ENCODE measurements around the gene GMDS.
"Not testable (repeated sequence)": the region's sequence is repeated elsewhere in the genome, so short reads cannot be mapped to it uniquely, and the experiment has no call there.

Gene GMDS

DNA sequence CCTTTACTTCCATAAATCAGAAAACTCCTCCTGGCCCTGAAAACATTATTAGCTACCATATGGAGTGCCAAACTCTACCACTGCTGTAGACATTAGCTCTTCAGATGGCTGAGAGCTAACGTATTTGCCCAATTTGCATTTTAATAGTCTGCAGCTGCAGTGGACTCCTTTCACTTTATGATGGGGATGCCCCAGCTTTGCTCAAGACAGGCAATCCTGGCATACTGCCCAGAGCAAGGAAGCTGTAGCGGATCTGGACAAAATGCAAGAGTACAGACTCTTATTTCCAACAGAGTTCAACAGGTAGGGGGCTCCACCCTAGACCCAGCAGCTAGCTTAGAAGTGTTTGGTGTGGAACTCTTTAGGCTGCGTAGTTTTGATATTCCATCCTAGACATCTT lies 389.0 kb downstream of the GMDS start:
- FAIRE-seq (peak; percentile 83), DNase-seq (ENCODE audit: insufficient read length) (peak; percentile 19)
- TF ChIP-seq POLR2AphosphoS5 (IDR thresholded peaks at IDR 0.05; ENCODE audit: low read depth, low read length) (no peak), POLR2A (IDR thresholded peaks at IDR 0.05; ENCODE audit: low read depth, low read length) (no peak), TAF1 (IDR thresholded peaks at IDR 0.05; ENCODE audit: borderline replicate concordance, low read depth, low read length) (no peak)

DNA sequence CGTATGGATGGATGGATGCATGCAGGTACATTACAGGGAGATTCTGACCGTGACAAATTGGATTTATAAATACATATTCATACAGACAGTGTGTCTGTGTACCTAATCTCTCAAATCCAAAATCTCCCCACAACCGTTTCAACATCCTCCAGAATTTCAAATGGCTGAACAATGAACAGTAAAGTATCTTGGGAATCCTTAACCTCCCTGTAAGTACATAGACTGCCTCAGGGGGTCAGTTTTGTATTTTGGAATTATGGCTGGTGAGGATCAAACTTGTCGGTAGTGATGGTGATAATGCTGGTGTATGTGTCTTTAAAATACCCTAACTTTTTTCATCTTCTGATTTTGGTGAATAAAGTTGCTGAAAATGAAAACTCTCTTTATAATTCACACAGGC lies 389.5 kb downstream of the GMDS start:
- TF ChIP-seq POLR2AphosphoS5 (IDR thresholded peaks at IDR 0.05; ENCODE audit: low read depth, low read length), result no peak
- no peak for TF ChIP-seq TAF1 (IDR thresholded peaks at IDR 0.05; ENCODE audit: borderline replicate concordance, low read depth, low read length)
- no peak for TF ChIP-seq POLR2A (IDR thresholded peaks at IDR 0.05; ENCODE audit: low read depth, low read length)
- DNase-seq (ENCODE audit: insufficient read length), result no peak
- FAIRE-seq, result no peak

DNA sequence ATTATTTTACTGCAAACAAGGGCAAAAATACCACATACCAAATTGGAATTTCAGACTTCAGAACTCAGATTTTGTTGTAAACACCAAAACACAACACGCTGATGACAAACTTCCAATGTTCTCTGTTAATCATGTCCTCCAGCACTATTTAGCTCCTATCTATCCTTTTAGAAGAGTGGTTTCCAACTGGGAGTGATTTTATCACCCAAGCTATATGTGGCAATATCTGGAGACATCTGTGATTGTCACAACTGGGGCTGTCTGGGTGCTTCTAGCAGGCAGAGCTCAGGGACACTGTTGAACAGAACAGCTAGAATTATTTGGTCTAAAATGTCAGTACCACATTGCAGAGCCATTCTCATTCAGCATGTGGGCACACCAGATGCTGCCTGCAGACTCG lies 391.1 kb downstream of the GMDS start:
- FAIRE-seq (no peak), DNase-seq (ENCODE audit: insufficient read length) (no peak)
- no peak for TF ChIP-seq POLR2A (IDR thresholded peaks at IDR 0.05; ENCODE audit: low read depth, low read length)
- TF ChIP-seq POLR2AphosphoS5 (IDR thresholded peaks at IDR 0.05; ENCODE audit: low read depth, low read length), result no peak
- no peak for TF ChIP-seq TAF1 (IDR thresholded peaks at IDR 0.05; ENCODE audit: borderline replicate concordance, low read depth, low read length)

DNA sequence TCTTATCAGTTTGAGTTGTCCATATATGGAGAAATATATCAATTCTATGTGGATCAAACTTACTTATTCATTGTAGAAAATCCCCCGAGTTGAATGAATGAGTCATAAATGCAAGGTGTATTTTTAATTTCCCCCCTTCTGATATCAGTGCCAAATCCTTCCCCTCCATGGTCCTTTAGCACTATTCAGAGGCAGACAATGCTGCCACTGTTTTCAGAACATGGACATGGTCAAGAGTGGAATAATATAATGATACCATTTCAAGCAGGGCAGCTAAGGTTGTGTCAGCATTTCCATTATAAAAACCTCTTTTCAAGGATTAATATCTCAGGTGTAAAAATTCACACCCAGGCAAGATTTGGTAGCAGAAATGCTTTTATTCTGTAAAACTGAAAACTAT lies 391.6 kb downstream of the GMDS start:
- TF ChIP-seq POLR2A (IDR thresholded peaks at IDR 0.05; ENCODE audit: low read depth, low read length), result no peak
- TF ChIP-seq POLR2AphosphoS5 (IDR thresholded peaks at IDR 0.05; ENCODE audit: low read depth, low read length), result no peak
- no peak for TF ChIP-seq TAF1 (IDR thresholded peaks at IDR 0.05; ENCODE audit: borderline replicate concordance, low read depth, low read length)
- DNase-seq (ENCODE audit: insufficient read length), result no peak
- no peak for FAIRE-seq

DNA sequence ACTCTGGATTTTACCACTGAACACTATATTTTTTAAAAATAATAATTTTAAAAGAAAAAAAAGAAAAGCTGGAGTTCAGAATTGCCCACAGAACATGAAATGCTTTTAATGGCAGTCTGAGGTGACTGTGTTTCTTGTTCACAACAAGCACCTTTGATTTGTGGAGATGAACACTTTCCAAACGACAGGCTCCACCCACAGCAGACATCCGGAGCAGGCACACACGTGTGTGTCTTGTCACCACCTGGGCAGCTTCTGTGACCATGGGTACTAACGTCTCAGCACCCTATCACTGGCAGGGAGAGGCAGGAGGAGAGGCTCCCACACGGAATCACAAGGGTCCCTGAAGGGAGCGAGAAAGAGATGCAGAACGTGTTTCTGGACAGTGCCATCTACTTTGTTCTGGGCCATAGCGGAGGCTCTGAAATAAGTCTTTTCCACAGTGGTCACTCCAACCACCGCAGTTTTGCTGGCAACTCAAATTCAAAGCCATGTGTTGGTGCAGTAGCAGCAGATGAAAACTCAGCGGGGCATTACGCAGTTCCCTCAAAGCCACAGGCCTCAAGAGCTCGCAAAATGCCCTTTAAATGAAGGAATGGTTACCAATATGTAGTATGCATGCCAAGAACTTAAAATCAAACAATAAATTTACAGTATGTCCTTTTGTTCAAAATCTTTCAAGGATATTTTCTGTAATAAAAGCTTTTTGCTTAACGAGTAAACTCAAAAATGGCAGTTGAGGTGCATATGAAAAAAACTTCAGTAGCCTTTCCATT lies 393.5 kb downstream of the GMDS start:
- no peak for TF ChIP-seq TAF1 (IDR thresholded peaks at IDR 0.05; ENCODE audit: borderline replicate concordance, low read depth, low read length)
- no peak for TF ChIP-seq POLR2AphosphoS5 (IDR thresholded peaks at IDR 0.05; ENCODE audit: low read depth, low read length)
- TF ChIP-seq POLR2A (IDR thresholded peaks at IDR 0.05; ENCODE audit: low read depth, low read length), result no peak

DNA sequence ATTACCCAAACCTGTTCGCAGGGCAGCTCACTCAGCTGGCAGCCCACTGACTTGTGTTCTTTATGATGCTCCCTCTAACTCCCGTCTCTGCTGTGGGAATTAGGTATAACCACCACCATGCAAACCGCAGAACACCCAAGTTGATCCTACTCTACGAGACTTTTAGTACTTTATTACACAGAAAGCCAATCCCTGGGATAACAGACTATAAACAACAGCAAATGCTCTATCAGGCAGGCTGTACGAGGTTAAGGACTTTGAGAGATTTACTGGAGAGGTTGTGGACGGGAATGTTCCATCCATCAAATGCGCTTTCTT lies 394.6 kb downstream of the GMDS start:
- DNase-seq (ENCODE audit: insufficient read length) (no peak), FAIRE-seq (no peak)
- no peak for TF ChIP-seq POLR2AphosphoS5 (IDR thresholded peaks at IDR 0.05; ENCODE audit: low read depth, low read length)

More for the DNA sequence above, 393.5 kb downstream of the GMDS start:
- FAIRE-seq (no peak), DNase-seq (ENCODE audit: insufficient read length) (no peak)

DNA sequence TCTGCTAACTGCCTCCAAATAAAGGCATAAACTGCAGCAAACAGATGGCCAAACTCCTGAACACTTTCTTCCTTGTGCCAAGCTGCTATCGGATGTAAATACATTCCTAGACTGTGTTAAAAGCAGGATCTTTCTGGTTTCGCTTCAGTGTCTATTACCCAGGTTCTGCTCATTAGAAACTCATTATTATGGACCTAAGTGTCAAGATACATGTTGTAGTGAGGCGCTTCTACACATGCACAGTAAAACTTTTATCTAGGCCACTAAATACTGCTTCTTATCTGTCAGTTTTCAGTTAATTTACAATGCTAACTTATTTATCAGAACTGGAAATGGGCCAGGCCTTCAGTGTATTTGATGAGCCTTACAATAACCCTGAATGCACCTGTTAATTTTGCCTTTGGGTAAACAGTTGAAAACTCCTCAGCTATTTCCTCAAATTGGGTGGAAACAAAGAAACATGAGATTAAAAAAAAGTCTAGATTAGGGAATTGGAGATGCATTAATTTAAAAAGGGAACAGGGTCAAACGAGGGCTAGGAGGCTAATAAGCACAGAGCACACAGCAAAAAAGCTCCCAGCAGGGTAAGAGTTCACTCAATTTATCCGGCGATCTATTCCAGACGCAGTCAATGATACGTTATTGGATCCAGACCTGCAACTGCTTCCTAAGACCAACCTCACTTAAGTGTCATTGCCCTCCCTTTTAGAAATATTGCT lies 395.1 kb downstream of the GMDS start:
- no peak for DNase-seq (ENCODE audit: insufficient read length)
- FAIRE-seq, result no peak
- no peak for TF ChIP-seq POLR2AphosphoS5 (IDR thresholded peaks at IDR 0.05; ENCODE audit: low read depth, low read length)
- TF ChIP-seq POLR2A (IDR thresholded peaks at IDR 0.05; ENCODE audit: low read depth, low read length), result no peak
- TF ChIP-seq TAF1 (IDR thresholded peaks at IDR 0.05; ENCODE audit: borderline replicate concordance, low read depth, low read length), result no peak

DNA sequence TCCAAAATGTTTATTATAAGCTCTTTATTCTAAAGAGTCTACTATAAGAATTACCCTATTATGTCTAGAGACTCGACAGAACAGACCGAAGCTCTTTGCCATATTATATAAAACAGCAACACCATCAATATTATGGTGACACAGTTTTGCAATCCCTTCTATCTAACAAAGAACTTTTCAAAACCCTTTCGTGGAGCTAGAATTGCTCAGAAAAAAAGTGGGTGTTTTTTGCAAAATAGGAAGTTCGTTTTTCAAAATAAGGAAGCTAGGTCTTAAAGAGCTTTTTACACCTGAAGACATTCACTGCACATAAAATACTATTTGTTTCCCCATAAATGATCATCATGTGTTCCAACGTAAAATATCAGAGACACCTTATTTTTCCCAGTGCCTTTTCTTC lies 395.7 kb downstream of the GMDS start:
- FAIRE-seq (no peak), DNase-seq (ENCODE audit: insufficient read length) (no peak)
- TF ChIP-seq POLR2A (IDR thresholded peaks at IDR 0.05; ENCODE audit: low read depth, low read length) (no peak), POLR2AphosphoS5 (IDR thresholded peaks at IDR 0.05; ENCODE audit: low read depth, low read length) (no peak), TAF1 (IDR thresholded peaks at IDR 0.05; ENCODE audit: borderline replicate concordance, low read depth, low read length) (no peak)

DNA sequence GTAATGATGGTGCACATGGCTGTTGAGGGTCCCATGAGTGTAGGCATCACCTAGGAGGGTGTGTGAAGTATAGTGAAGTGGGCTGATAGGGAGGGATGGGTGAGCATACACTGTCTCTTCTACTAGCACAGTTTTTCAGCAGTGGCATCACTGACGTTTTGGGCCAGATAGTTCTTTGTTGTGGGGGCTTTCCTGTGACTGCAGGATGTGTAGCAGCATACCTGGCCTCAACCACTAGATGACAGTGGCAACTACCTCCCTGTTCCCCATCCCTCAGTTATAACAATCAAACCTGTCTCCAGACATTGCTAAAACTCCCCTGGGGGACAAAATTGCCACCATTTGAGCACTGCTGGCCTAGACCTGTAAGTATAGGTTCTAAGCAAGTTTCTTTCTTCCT lies 396.7 kb downstream of the GMDS start:
- TF ChIP-seq POLR2A (IDR thresholded peaks at IDR 0.05; ENCODE audit: low read depth, low read length) (no peak), POLR2AphosphoS5 (IDR thresholded peaks at IDR 0.05; ENCODE audit: low read depth, low read length) (no peak), TAF1 (IDR thresholded peaks at IDR 0.05; ENCODE audit: borderline replicate concordance, low read depth, low read length) (no peak)
- DNase-seq (ENCODE audit: insufficient read length) (no peak), FAIRE-seq (no peak)

DNA sequence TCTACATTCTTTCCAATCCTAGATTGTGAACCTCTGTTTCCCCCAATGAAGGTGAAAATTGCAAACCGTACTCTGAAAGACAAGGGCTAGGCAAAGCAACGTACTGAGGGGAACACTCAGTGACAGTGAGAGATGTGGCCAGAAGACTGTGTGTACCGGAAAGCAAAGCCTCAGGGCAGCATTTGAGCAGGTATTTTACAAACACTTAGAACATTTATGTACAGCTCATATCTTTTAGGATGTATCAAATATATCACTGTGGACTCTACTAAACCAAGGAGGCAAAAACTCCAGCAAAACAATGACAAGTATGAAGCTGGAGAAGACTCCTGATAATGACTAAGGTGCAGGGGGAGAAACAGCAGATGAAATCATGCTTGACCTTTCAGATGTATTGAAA lies 398.8 kb downstream of the GMDS start:
- no peak for TF ChIP-seq POLR2A (IDR thresholded peaks at IDR 0.05; ENCODE audit: low read depth, low read length)
- no peak for TF ChIP-seq POLR2AphosphoS5 (IDR thresholded peaks at IDR 0.05; ENCODE audit: low read depth, low read length)
- no peak for TF ChIP-seq TAF1 (IDR thresholded peaks at IDR 0.05; ENCODE audit: borderline replicate concordance, low read depth, low read length)
- FAIRE-seq (no peak), DNase-seq (ENCODE audit: insufficient read length) (no peak)

DNA sequence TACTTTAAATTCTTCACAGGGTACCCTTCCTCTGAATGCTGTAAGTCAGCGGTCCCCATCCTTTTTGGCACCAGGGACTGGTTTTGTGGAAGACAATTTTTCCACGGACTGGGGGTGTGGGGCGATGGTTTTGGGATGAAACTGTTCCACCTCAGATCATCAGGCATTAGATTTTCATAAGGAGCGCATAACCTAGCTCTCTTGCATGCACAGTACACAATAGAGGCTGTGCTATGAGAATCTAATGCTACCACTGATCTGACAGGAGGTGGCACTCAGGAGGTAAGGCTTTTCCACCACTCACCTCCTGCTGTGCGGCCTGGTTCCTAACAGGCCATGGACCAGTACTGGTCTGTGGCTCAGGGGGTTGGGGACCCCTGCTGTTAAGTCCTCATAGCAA lies 399.9 kb downstream of the GMDS start:
- FAIRE-seq; DNase-seq (ENCODE audit: insufficient read length): not testable (repeated sequence)

DNA sequence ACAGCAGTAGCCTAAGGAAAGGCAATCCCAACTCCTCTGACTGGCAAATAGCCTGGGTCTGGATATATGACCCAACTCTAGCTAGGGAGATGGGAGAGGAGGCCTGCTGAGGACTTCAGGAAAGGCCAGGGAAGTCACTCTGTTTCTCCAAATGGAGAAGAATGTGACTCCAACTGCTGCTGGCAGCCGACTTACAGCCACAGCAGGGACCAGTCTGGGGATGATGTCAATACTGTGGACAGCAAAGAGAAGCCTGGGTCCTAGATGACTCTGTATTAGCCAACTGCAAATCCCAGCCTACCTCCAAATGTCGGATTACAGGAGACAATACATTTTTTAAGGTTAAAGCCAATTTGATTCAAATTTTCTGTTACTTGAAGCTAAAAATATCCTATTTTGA lies 403.1 kb downstream of the GMDS start:
- FAIRE-seq, result no peak
- TF ChIP-seq POLR2A (IDR thresholded peaks at IDR 0.05; ENCODE audit: low read depth, low read length) (no peak), TAF1 (IDR thresholded peaks at IDR 0.05; ENCODE audit: borderline replicate concordance, low read depth, low read length) (no peak), POLR2AphosphoS5 (IDR thresholded peaks at IDR 0.05; ENCODE audit: low read depth, low read length) (no peak)
- no peak for DNase-seq (ENCODE audit: insufficient read length)

Measured in GM12892 (cell line).